Transverse colon (tissue), 3 donors: ENCODE results near the gene RAI14.

Experiments
- POLR2A ChIP-seq: fragments of 450-650 bp; IDR thresholded peaks from one replicate; pipeline ENCODE4 v1.6.1; 2016; ENCODE audit warnings: antibody characterized with exemption, mild to moderate bottlenecking, moderate library complexity
- TF ChIP-seq, protein P1 (sequence below), 5 experiments: fragments of 200-600 bp in 3 of 5; fragments of 450-650 bp in 2 of 5; sonication (generic) in 3 of 5; IDR thresholded peaks; 1 replicate in 2 of 5; 2 replicates in 3 of 5; pipeline ENCODE4 v1.5.1; 2016 to 2017; ENCODE audit warnings: antibody characterized with exemption in 5 of 5, inconsistent platforms in 3 of 5, mild to moderate bottlenecking in 2 of 5, moderate library complexity in 1 of 5

DNA sequence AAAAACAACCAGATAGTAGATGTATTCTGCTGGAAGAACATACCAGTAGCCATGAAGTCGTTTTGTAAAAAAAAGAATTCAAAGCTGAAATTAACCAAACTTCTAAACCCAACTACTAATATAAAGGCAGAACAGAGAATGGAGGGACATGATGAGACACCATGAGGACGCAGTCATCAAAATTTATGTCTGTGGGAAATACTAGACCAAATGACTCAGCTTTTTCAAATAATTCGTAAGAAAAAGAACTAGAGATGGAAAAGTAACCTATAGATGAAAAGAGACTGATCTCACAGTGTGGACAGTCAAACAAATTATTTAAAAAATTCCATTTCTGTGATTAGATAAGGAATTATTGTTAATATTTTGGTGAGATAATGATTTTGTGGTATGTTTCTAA is 193.1 kb downstream of the RAI14 start:
- TF ChIP-seq POLR2A, result no peak
- TF ChIP-seq, protein P1, sequence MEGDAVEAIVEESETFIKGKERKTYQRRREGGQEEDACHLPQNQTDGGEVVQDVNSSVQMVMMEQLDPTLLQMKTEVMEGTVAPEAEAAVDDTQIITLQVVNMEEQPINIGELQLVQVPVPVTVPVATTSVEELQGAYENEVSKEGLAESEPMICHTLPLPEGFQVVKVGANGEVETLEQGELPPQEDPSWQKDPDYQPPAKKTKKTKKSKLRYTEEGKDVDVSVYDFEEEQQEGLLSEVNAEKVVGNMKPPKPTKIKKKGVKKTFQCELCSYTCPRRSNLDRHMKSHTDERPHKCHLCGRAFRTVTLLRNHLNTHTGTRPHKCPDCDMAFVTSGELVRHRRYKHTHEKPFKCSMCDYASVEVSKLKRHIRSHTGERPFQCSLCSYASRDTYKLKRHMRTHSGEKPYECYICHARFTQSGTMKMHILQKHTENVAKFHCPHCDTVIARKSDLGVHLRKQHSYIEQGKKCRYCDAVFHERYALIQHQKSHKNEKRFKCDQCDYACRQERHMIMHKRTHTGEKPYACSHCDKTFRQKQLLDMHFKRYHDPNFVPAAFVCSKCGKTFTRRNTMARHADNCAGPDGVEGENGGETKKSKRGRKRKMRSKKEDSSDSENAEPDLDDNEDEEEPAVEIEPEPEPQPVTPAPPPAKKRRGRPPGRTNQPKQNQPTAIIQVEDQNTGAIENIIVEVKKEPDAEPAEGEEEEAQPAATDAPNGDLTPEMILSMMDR (IDR thresholded peaks at IDR 0.05), result no peak
